HepG2 (cell line): ENCODE measurements around the gene DGKG.

Experiments used
- AGO1 ChIP-seq: fragments of 200-400 bp; formaldehyde crosslinking; IDR thresholded peaks from 2 replicates; pipeline ENCODE4 v1.6.1; 2017; ENCODE audit warnings: mild to moderate bottlenecking, low read depth, low read length, moderate library complexity; ENCODE audit not compliant: poor library complexity, severe bottlenecking
- ATF7 ChIP-seq, 2 experiments: fragments of 450-650 bp in 1 of 2; sonication (generic) in 1 of 2; formaldehyde crosslinking in 1 of 2; IDR thresholded peaks; 2 replicates each; pipeline versions ENCODE4 v1.4.0 to v1.6.1; 2016 to 2020; ENCODE audit warnings: antibody characterized with exemption in 1 of 2, mild to moderate bottlenecking in 1 of 2, missing genetic modification reagents in 1 of 2
- CENPX ChIP-seq: sonication (generic); formaldehyde crosslinking; IDR thresholded peaks from 2 replicates; pipeline ENCODE4 v1.9.0; 2021; ENCODE audit warnings: mild to moderate bottlenecking, missing genetic modification reagents, moderate library complexity
- CREM ChIP-seq, 2 experiments: sonication (generic) in 1 of 2; formaldehyde crosslinking in 1 of 2; IDR thresholded peaks; 2 replicates each; pipeline versions ENCODE4 v1.4.0 to v1.6.1; 2016 to 2020; ENCODE audit warnings: antibody characterized with exemption in 1 of 2, mild to moderate bottlenecking in 1 of 2, missing genetic modification reagents in 1 of 2
- HNRNPK ChIP-seq: fragments of 200-400 bp; formaldehyde crosslinking; IDR thresholded peaks from 2 replicates; pipeline ENCODE4 v1.6.1; 2018; ENCODE audit warnings: low read length, low read depth, moderate library complexity, mild to moderate bottlenecking; ENCODE audit not compliant: poor library complexity, severe bottlenecking
- POLR2A ChIP-seq, 2 experiments: IDR thresholded peaks; 2 replicates each; pipeline ENCODE4 v1.6.1; 2011; ENCODE audit warnings: low read depth in 2 of 2, low read length in 2 of 2, mild to moderate bottlenecking in 1 of 2, moderate library complexity in 1 of 2; ENCODE audit not compliant: insufficient read depth in 1 of 2
- SIX1 ChIP-seq: sonication (generic); formaldehyde crosslinking; IDR thresholded peaks from 2 replicates; pipeline ENCODE4 v1.4.0; 2020; ENCODE audit warnings: missing genetic modification reagents, borderline replicate concordance
- ZNF749 ChIP-seq: sonication (generic); formaldehyde crosslinking; IDR thresholded peaks from 2 replicates; pipeline ENCODE4 v1.8.0; 2022; ENCODE audit warnings: mild to moderate bottlenecking, missing genetic modification reagents, moderate library complexity, borderline replicate concordance
- ZSCAN20 ChIP-seq: sonication (generic); formaldehyde crosslinking; IDR thresholded peaks from 2 replicates; pipeline ENCODE4 v1.4.0; 2020; ENCODE audit warnings: missing genetic modification reagents, mild to moderate bottlenecking, borderline replicate concordance

DNA sequence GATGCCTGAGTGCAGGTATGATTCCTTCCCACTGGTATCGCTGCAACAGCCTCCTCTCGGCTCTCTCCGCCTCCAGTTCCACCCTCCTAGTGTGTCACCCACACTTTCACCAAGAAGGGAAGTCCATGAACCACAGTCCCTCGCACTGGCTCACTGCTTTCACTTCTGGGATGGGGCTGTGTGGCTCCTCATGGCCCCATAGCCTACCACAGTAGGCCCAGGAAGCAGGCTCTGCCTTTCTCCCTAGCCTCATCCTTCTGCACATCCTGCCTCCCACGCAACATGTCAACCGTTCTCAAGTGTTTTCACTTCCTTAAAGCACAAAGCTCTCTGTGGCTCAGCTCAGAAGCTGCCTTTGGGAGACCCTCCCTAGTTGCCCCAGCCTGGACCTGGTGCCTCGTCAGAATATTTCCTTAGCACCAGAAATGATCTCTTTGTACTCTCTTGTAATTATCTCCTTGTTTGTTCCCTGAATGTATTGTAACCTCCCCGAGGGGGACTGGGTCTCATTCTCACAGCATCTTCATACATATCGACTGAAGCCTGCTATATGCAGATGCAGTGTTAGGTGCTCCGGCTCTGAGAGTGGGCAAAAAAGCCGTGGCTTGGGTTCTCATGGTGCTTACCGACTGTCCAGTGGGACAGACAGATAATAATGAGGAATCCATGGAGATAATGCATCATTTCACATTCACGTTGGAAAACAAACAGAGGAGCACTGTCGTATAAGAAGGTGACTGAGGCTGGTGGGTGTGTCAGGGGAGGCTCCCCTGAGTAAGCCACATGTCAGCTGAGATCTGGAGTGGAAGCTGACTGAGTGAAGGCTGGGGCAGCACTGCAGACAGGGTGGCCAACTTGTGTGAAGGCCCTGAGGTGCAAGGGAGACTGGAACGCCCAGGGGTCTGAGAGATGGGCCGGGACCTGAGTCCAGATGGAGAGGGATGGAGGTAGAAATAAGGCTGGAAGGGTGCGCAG is 107.1 kb downstream of the DGKG start:
- TF ChIP-seq ZSCAN20 (CRISPR knock-in tag) (no peak), SIX1 (CRISPR knock-in tag) (no peak), CENPX (no peak), AGO1 (no peak), HNRNPK (no peak), ATF7 (IDR thresholded peaks at IDR 0.05) (no peak), ATF7 (CRISPR knock-in tag; IDR thresholded peaks at IDR 0.05) (no peak), POLR2A (IDR thresholded peaks at IDR 0.05; ENCODE audit: insufficient read depth in 1 of 2, low read depth in 2 of 2, low read length in 2 of 2) (no peak), CREM (IDR thresholded peaks at IDR 0.05) (no peak), CREM (CRISPR knock-in tag; IDR thresholded peaks at IDR 0.05) (no peak), ZNF749 (CRISPR knock-in tag) (no peak)
